NCI-H774 (cell line): ENCODE data around the gene ADAM23.
A peak's percentile ranks its signal among the peaks of the same experiment; 100 is the strongest.

Experiments
- DNase-seq: peaks from one replicate; lab custom pipeline; 2025; lab: John Stamatoyannopoulos, UW

ADAM23 gene

DNA sequence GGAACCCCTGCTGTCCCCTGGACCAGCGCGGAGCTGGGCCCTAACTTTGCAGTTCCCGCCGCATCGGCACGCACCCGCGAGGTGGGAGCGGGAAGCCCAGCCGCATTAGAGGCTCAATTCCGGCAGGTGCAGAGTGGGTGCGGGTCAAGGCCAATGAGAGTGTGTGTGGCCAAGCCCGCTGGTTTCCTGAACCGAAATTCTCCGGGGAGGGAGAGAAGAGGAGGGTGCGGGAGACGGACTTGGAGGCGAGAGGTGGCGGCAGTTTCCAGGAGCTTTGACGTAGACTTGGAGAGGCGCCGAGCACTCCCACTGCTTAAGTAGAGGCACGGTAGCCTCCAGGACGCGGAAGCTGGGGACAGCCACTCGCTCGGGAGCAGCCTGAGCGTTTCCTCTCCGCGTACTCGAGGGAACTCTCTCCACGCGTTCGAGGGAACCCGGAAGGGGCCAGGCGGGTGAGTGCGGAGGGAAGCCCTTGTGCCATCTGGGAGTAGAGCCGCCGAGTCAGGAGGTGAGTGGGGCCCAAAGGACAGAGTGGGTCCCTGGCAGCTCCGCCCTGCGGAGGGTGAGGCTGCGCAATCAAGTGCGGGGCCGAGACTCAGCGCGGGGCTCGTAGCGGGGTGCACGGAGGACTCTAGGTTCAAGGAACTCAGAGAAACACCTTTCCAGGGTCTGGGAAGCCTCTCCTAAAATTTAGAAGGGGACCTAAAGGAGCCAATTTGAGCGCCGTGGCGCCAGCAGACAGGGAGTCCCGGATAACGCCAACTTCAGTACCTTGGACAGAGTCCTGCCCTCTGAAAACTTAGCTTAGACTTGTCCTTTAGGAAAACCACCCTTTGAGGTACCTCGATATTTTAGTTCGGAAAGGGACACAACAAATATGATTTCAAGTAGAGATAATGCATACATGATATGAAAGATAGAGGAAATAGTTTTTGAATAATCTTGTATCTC lies 199.0 kb downstream of the ADAM23 start, which contains the start of gene FAM237A:
FAM237A (plus strand) TSS at position 413 of the 951 bp plus-strand sequence. CDS start 1,750 bp downstream, outside the sequence.
- peak; percentile 3 for DNase-seq

DNA sequence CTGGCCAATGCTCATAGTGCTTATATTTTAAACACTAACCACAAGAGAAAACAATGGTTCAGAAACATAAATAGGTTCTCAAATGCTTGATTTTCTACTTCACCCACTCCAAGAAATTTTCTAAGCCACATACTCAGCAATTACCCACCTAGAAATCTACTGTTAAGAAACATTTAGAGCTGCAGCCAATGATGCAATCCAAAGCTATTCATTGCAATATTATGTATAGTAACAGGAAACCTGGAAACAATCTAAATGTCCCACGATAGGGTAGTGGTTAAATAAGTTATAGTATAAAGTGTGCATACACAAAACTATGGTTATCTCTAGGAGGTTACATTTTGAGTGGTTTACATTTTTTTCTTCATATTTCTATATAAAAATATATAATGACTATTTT lies 204.7 kb downstream of the ADAM23 start:
- DNase-seq = no peak

DNA sequence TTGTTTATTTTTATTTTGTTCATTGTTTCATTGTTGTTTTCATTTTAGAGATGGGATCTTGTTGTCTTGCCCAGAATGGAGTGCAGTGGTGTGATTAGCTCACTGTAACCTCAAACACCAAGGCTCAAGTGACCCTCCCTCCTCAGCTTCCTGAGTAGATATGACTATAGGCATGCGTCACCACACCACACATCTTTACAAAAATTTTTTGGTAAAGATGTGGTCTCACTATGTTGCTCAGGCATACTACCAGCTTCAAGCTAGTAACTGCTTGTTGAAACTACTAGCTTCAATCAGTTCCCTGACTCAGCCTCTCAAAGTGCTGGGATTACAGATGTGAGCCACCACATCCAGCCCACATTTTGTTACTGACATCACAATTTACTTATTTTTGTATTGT lies 213.8 kb downstream of the ADAM23 start:
- DNase-seq = no peak

DNA sequence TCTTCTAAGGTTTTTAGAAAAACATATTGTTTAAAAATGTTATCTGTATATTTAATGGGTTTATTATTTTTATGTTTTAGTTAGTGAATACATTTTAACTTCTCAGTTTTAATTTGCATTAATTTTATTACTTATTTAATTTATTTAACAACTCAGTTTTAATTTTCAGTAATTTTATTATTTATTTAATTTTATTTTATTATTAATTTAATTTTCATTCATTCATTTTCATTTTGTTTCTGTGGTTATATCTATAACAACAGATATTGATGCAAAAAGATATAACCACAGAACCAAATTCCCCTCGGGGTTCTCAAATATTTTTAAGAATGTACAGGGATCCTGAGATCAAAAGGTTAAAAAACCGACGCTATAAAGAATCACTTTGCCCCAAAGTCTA lies 221.9 kb downstream of the ADAM23 start:
- no peak for DNase-seq
